IPS-NIHi11 (cell line): ENCODE results near the gene SPRTN.

Experiments used
- DNase-seq: peaks from one replicate; pipeline ENCODE4 v3.0.0; 2012; ENCODE audit warnings: mixed read lengths, low spot score

SPRTN gene, protein sequence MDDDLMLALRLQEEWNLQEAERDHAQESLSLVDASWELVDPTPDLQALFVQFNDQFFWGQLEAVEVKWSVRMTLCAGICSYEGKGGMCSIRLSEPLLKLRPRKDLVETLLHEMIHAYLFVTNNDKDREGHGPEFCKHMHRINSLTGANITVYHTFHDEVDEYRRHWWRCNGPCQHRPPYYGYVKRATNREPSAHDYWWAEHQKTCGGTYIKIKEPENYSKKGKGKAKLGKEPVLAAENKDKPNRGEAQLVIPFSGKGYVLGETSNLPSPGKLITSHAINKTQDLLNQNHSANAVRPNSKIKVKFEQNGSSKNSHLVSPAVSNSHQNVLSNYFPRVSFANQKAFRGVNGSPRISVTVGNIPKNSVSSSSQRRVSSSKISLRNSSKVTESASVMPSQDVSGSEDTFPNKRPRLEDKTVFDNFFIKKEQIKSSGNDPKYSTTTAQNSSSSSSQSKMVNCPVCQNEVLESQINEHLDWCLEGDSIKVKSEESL

DNA sequence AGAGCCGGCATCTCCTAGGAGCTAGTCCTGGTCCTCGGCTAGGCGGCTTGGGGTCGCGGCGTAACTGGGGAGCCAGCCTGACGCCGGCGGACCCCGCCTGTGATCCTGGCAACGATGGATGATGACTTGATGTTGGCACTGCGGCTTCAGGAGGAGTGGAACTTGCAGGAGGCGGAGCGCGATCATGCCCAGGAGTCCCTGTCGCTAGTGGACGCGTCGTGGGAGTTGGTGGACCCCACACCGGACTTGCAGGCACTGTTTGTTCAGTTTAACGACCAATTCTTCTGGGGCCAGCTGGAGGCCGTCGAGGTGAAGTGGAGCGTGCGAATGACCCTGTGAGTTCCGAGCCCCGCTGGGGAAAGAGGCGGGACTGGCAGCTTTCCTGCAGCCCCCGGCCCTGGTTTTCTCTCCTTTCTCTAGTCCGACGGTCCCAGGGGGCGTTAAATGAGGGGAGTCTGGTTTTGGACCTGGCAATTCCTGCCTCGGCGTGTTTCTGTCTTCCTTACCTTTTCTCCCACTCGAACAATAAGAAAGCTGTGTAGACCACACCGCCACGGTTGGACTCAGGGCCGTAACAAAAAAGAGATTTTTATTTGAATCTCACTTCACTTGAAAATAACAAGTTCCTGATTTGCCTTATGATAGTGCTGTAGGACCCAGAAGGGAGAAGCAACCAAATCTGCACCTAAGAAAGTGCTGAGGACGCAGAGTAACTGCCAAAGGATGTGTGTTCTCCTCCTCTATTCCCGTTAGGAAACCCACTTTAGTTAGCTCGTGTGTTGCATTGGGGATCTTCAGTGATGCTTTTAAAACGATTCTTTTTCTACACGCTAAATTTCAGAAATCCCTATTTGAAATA is at the start of gene SPRTN:
Gene SPRTN (plus strand): TSS at position 24 of the 859 bp plus-strand sequence. CDS start 91 bp downstream, at position 115.
- DNase-seq: peak; percentile 95

DNA sequence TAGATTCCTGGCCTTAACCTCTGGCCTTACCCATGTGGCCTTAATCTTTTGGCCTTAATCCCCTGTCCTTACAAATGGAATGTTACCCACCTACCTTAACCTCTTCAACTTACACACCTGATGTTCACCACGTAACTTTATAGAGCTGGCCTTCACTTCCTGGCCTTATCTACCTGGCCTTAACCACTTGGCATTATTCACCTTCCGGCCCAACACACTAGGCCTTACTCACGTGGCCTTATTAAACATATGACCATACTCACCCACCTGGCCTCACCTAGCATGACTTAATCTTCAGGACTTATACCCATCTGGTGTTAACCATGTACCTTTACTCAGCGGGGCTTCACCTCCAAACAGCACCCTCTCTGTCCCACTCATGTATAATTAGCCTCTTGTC is 42.2 kb upstream of the SPRTN start:
- no peak for DNase-seq

DNA sequence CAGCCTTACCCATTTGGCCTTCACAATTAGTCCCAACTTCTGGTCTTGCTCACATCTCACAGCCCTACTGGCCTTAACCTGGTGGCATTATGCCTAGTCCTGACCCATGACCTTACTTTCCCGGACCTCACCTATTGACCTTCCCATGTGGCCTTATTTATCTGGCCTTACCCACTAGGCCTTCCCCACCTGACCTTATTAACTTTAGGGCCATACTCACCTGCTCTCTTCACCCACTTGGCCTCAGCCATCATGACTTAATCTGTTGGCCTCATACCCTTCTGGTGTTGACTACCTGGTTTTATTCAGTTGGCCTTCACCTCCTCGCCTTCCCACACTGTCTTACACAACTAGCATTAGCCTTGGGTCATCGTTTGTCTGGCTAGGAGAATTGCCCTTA is 36.1 kb upstream of the SPRTN start:
- no peak for DNase-seq

DNA sequence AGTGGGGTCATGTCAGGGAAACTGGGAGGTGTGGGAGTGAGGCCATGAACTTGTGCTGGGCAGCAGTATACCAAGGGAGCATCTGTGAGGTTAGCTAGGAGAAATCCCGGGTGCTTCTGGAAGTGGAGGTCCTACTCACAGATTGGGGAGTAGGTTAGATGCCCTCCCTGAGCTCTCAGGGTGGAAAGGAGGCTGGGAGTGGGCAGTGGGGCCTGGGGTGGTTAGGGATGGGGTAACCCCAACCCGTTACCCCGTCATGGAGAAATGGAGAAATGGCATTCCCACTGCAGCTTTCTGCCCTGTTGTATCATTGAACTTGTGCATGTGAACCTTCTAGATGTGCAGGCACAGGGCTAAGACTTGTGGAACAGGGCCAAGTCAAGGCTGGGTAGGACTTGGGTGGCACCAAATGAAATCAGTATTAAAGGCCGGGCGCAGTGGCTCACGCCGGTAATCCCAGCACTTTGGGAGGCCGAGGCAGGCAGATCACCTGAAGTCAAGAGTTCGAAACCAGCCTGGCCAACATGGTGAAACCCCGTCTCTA is 27.6 kb upstream of the SPRTN start:
- DNase-seq: no peak

DNA sequence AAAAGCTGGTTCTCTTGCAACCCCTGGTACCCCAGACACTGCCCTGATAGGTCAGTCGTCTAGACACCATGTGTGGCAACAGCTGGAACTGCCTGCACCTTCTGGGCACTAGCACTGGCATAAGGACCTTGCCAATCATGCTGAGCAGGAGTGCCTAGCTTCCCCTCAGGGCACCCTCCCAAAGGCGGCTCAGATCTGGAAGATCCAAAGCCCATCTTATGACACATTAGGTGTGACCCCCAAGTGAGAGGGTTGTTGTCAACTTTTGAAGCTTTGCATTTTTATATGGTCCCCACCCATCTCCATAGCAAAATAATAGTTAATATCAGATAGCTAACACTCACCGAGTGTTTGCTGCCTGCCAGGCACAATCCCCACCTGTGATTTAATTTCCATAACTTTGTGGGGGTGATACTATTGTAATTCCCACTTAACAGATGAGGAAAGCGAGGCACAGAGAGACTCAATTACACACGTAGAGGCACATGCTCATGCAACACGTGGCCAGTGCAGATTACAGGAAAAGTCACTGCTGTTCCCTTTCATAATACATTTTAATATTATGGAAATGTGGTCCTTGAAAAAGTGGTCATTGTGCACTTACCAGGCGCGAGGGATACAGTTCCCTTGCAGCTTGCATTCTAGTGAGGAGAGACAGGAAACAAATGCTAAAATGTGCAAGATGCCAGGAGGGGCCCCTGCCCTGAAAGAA is 26.2 kb upstream of the SPRTN start:
- no peak for DNase-seq

DNA sequence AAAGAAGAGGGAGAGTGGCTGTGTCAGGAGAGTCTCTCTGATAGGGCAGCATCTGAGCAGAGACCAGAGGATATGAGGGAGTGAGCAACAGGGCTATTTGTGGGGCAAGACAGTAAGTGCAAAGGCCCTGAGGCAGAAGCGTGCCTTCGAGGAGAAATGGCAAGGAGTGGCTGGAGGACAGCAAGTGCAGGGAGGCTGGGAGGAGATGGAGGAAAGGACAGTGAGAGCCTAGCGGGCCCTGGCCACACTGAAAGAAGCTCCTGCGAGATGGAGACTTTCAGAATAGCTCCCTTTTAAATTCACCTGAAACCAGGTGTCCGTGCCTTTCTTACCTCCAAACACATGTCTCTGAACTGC is 25.7 kb upstream of the SPRTN start:
- no peak for DNase-seq

DNA sequence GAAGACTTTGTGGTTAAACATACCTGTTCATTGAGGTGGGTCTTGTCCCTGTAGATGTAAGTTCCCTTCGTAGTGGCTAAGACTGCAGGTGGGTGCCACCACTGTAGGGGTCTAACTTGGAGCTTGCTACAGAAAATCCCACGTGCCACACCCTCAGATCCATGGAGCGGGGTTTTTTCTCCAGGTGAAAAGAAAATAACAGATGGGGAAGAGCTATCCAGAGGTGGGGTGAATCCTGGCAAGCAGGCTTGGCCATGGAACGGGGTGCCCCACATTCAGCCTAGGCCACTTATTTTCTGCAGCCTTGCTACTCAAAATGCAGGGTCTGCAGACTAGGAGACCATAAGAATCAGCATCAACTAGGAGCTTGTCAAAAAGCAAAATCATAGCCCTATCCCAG is 24.4 kb upstream of the SPRTN start:
- DNase-seq: no peak

DNA sequence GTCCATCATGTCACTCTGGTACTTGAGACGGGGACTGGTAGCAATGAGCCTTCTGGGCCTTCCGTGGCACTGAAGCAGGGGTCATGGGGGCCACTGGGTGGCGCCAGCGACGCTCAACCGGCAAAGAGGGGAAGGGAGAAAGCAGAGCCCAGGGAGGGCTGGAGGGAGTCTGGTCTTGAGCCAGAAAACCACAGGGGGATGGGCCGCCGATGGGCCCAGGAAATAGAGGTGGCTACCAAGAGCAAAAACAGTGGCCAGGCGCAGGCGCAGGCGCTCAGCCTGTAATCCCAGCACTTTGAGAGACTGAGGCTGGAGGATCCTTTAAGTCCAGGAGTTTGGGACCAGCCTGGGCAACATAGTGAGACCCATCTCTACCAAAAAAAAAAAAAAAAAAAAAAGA is 22.2 kb upstream of the SPRTN start:
- DNase-seq: peak; percentile 66

DNA sequence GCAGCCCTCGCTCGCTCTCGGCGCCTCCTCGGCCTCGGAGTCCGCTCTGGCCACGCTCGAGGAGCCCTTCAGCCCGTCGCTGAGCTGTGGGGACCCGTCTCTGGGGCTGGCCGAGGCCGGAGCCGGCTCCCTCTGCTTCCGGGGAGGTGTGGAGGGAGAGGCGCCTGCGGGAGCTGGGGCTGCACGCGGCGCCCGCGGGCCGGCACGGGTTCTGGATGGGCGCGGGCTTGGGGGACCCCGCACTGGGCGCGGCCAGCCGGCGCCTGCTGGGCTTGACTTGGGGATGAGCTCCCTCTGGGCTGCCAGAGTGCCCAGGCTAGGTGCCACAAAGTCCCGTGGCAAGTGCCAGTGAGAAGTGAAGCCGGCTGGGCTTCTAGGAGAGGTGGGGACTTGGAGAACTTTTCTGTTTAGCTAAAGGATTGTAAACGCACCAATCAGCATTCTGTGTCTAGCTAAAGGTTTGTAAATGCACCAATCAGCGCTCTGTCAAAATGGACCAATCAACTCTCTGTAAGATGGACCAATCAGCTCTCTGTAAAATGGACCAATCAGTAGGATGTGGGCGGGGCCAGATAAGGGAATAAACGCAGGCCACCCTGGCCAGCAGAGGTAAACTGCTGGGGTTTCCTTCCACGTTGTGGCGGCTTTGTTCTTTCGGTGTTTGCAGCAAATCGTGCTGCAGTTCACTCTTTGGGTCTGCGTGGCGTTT is 20.6 kb upstream of the SPRTN start:
- DNase-seq: no peak

DNA sequence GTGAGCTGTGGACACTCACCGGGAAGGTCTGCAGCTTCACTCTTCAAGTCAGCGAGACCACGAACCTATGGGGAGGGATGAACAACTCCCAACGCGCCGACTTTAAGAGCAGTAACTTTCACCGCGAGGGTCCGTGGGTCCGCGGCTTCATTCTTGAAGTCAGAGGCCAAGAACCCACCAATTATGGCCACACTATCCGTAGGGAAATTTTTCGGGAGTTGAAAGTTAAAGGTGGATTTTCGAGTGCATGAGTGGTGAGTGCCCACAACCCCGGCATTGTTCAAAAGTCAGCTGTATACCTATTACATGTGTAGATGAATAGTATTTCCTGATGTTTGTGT is 20.1 kb upstream of the SPRTN start:
- DNase-seq: no peak

DNA sequence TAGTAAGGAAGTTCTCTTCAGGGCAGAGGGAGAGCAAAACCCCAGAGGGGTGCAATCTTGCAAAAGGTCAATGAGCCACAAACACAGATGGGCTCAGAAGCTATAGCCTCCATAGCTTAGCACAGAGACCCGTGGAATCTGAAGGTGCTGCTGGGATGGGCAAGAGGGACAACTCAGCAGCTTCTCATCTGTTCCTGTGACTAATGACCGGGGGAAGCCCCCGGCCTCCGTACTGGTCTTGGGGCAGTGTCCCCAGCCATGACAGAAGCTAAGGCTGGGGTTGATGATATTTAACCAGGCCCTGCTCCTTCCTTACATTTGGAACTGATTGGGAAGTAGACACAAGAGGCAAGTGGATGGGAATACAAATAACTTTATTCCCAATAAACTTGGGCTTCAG is 19.5 kb upstream of the SPRTN start:
- DNase-seq: no peak

DNA sequence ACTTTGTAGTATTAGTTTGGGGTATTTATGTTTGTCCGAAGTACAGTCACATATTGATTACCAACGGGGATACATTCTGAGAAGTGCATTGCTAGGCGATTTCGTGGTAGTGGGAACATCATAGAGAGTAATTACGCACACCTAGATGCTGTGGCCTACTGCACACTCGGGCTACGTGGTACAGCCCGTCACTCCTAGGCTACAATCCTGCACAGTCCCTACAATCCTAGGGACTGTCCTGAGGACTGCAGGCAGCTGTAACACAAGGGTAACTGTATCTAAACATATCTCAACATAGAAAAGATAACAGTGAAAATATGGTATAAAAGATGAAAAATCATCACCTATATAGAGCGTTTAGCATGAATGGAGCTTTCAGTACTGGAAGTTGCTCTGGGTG is 19.0 kb upstream of the SPRTN start:
- DNase-seq: no peak

DNA sequence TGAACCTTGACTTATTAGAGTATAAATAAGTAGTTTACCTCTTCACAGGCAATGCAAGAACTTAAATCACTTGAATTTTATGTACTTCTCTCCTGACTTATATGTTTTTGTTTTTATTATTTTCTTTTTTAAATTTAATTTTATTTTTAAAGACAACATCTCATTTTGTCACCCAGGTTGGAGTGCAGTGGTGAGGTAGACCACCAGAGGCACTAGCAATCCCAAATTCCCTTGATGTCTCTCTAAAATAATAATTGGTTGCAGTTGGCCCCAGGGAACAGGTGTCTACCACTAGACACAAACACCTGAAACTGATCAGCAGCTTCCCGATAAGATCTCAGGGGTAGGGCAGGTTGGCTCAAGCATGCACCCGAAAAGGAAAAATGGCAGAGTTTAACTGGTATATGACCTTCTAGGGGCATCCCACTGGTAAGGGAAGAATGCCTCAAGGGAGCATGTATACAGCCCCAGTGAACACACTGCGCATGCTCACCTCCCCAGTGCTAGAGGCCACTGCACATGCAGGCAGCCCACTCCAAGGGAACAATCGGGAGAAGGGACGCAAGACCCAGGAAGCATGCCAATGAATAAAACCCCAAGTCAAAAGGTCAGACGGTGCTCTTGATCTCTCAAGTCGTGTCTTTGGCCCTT is 15.1 kb upstream of the SPRTN start:
- DNase-seq: no peak

DNA sequence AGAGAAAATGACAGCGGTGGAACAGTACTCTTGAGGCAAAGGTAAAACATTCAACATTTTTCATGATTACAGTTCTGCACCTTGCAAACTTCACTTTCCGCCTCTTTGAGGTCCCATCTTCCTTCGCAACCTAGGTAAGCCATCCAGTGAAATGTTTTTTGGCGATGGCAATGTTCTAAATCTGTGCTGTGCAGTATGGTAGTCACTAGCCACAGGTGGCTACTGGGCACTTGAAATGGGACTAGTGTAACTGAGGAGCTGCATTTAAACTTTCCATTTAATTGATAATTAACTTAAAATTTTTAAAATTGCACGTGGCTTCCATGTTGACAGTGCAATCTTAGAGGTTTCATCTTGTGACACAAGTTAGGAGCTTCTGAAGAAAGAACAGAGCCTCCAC is 13.4 kb upstream of the SPRTN start:
- DNase-seq: no peak

DNA sequence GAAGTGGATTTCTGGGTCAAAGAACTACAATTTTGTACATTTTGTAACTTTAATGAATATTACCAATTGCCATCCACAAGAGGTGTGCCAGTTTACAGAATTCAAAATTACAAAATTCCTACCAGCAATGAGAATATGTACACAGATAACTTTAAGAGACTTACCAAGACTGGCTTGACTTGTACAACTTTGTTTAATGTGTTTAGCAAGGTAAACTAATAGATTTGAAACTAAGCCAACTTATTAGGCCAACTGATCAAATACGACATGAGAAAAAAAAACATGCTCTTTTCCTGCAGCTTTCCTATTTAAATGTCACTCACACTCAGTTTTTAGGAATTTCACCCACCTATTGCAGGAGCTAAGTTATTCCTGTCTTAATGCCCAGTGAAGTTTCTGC is 11.8 kb upstream of the SPRTN start:
- no peak for DNase-seq

DNA sequence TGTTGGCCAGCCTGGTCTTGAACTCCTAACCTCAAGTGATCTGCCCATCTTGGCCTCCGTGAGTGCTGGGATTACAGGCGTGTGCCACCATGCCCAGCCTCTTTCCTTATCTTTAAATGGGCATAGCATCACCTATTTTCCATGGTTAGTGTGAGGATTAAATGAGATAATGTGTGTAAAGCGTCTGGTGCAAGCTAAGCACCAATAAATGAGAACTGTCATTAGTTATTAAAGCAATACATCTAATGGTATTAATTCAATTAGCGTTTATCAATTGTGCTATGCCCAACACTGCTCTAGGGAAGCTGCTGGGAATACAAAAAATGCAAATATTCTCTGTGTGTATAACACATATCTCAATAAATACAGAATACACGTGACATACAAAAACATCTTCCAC is 10.5 kb upstream of the SPRTN start:
- DNase-seq: no peak

DNA sequence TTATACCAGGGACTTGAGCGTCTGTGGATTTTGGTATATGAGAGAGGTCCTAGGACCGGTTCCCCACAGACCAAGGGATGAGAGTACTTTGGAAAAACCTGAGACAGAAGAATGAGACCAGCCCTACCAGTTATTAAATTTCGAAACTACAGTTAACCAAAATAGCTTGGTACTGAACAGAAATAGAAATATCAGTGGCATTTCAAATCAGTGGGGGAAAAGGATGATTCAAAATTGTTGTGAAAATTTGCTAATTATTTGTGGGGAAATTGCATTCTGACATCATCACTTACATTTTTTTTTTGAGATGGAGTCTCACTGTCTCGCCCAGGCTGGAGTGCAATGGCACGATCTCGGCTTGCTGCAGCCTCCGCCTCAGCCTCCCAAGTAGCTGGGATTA is 8.6 kb upstream of the SPRTN start:
- no peak for DNase-seq

DNA sequence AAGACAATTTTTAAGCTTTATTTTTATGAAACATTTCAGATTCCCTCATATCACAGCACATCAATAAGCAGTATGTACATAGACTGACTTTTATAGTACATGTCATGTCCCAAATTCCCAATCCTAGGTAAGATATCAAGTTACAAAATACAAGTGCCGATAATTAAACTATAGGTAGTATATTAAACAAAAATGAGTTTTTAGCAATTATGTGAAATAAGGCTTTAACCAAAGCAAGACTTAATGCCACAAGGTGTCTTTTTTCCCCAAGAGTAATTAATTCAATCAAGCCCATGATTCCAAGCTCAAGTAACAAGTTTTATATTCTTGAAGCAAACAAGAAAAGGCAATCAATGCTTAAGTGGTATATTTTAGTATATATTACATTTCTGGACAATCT is 5.3 kb upstream of the SPRTN start:
- no peak for DNase-seq

DNA sequence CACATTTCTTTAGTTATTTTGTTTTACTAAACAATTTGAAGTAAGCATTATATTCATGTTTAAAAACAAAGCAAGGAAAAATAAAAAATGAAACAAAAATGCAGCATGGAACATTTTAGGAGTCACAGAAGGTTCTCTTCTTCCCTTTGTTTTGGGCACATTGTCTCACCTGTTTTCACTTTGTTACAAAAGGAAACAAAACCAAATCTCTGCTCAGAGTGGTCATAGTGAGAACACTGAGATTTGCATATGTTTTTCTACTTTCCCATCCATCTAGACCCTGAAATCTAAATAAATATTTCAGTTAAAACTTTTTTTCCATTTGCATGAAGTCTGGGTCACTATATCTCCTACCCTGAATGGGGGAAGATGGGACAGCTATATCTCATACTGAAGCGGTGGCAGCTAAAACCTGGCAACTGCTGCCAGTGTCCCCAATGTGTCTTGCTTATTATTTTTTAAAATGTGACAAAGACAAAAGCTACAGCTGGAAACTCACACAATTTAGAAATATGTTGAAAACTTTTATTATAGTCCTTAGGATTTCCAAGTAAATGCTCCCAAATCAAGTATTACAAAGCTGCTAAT is 3.9 kb upstream of the SPRTN start:
- DNase-seq: no peak

DNA sequence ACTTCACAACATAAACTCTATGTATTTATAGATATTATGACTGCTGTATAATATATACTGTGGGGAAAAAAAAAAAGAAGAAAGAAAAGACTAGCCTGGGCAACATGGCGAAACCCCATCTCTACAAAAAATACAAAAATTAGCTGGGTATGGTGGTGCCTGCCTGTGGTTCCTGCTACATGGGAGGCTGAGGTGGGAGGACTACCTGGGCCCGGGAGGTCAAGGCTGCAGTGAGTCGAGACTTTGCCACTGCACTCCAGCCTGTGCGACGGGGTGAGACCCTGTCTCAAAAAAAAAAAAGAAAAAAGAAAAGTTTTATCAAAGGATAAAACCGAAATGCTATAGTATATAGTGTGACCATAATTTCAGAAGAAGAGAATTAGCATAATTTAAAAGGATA is 3.1 kb upstream of the SPRTN start:
- DNase-seq: no peak
